ENCODE data around the gene TCERG1. TPM values are rescaled to one million over a fixed set of nuclear protein-coding genes. Genes with fewer than 3 reads are reported as not detected.

TCERG1 gene
- total and polyA plus RNA-seq, 9 of the 15 experiments (the other 6 are each of a cell fraction or from before 2014, with no cell fraction given): 50.3 to 148 (median 119) TPM

GRCh38 chr5:146446861-146447733, at the start of gene TCERG1 (continued):
- TF ChIP-seq PRMT5 (CRISPR knock-in tag; IDR thresholded peaks at IDR 0.05) (peak; percentile 71; the same call in 1 of the 2 replicates), NONO (IDR thresholded peaks at IDR 0.05; ENCODE audit: low read depth in 2 of 2, low read length in 1 of 2) (no peak), TFAP4 (CRISPR knock-in tag; IDR thresholded peaks at IDR 0.05; ENCODE audit: borderline replicate concordance) (peak; percentile 73), BMI1 (IDR thresholded peaks at IDR 0.05; ENCODE audit: low read length) (peak; percentile 31; the same call in 1 of the 2 replicates), KDM4B (IDR thresholded peaks at IDR 0.05; ENCODE audit: borderline replicate concordance in 2 of 2, low read depth in 1 of 2) (no peak), HINFP (tag; conservative IDR thresholded peaks at IDR 0.05; ENCODE audit: low read depth) (peak; percentile 83), CAMTA2 (CRISPR knock-in tag; conservative IDR thresholded peaks at IDR 0.05) (no peak), IRF2 (CRISPR knock-in tag; IDR thresholded peaks at IDR 0.05) (no peak), CEBPZ (IDR thresholded peaks at IDR 0.05; ENCODE audit: borderline replicate concordance, low read depth, low read length) (peak; percentile 97), ESRRB (CRISPR knock-in tag; IDR thresholded peaks at IDR 0.05; ENCODE audit: borderline replicate concordance) (no peak), ZBTB2 (IDR thresholded peaks at IDR 0.05) (no peak), OTX1 (CRISPR knock-in tag; IDR thresholded peaks at IDR 0.05) (no peak), LEF1 (IDR thresholded peaks at IDR 0.05) (no peak), U2AF2 (optimal IDR thresholded peaks at IDR 0.05; ENCODE audit: low read depth, low read length) (no peak), ETS1 (conservative IDR thresholded peaks at IDR 0.05; ENCODE audit: control insufficient read depth, low read depth, low read length) (peak; percentile 86; the same call in 1 of the 2 replicates), TRIM28 (IDR thresholded peaks at IDR 0.05) (no peak), ZEB2 (IDR thresholded peaks at IDR 0.05) (no peak), SAFB2 (IDR thresholded peaks at IDR 0.05; ENCODE audit: borderline replicate concordance, low read depth, low read length, severe bottlenecking) (no peak), KAT2B (IDR thresholded peaks at IDR 0.05; ENCODE audit: low read depth, low read length) (no peak)
